Non-pigmented ciliary epithelial cell (primary cell): ENCODE results near the gene RGS7.
"Not testable (repeated sequence)": the region's sequence is repeated elsewhere in the genome, so short reads cannot be mapped to it uniquely, and the experiment has no call there.

Source experiments
- DNase-seq: peaks from one replicate; pipeline ENCODE4 v3.0.0-alpha.2; 2010; ENCODE audit warnings: low read depth

Gene RGS7

DNA sequence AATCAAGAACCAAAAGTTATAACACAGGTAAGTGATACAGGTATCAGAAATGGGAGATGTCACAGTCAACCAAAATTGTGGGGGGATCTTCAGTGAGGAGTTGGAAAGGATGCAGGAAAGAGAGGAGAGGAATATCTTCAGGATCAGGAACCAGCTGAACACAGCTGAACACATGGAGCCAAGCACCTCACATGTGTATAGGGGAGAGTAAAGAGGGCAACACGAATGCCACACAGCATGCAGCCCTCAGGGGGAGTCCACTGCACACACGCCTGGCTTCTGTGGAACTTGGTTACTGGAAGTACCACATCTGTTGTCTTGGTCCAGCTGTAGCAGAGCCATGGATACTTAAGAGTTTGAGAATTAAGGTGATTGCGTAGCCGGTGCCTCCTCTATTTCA, 218.8 kb downstream of the RGS7 start:
- no peak for DNase-seq

DNA sequence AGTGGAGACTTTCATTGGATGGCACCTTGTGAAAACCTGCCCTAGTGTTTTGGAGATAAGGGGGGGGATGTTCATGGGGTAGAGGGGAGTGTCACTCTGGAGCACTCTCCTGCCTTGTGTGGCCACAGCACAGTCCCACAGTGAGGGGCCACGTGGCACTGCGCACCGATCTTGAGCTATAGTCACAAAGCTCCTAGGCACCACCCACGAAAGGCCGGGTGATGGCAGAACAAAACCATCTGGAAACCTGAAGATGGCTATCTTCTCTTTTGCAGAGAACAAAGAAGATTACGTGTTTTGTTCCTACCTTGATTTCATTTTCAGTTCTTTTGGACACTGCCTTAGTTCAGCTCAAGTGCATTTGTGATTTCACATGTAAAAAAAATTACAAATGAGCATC, 220.6 kb downstream of the RGS7 start:
- no peak for DNase-seq

DNA sequence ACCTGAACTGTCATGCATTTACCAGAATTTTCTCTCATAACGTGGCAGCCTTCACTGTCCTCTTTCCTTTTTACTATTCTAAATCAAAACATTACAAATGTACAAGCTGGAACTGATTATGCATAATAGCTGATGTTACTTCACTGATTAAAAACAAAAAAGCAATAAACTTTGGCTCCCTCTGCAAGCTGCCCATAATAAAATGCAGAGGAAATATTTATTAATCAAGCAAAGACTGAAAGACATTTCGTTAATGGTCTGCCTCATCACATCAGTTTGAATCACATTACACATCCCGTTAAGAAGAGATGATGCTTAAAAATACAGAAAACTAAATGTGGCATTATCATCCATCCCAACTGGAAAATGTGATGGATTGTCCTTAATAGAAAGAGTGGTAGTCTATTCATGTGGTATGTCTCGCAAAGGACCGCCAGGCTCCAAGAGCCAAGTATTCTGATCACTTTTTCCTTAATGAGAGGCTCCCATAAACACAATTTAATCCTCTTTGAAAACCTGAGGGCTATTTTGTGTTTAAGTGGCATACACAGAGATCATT, 225.3 kb downstream of the RGS7 start:
- DNase-seq: no peak

GRCh38 chr1:241130881-241131280, 226.1 kb downstream of the RGS7 start:
- no peak for DNase-seq

DNA sequence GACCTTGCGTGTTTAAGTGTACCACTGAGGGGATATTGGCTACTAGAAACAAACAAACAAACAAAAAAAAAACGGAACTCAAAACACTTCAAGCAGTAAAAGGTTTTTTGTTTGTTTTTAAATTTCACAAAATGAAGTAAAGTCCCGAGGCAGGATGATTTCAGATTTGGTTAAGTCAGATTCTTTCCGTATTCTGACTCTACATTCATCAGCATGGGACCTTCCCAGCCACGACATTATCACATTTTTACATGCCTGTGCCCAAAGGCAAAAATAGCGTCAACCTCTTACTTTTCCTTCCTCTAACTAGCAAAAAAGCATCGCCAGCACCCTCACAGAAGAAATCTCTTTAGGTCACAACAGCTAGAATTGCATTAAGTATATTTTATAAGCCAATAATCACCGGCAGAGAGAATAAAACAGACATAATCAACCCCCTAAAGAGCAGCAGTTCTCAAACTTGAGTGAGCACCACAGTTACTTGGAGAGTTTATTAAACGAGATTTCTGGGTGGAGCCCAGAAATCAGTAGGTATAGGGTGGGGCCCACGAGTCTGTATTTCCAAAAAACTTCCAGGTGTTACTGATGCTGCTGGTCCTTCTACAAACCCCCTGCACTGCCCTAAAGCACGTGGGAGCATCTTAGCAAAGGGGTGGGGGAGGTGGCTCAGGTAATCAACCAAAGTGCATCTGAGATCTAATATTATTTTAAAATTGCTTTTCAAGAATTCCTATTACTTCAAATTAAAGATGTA, 227.6 kb downstream of the RGS7 start:
- no peak for DNase-seq

DNA sequence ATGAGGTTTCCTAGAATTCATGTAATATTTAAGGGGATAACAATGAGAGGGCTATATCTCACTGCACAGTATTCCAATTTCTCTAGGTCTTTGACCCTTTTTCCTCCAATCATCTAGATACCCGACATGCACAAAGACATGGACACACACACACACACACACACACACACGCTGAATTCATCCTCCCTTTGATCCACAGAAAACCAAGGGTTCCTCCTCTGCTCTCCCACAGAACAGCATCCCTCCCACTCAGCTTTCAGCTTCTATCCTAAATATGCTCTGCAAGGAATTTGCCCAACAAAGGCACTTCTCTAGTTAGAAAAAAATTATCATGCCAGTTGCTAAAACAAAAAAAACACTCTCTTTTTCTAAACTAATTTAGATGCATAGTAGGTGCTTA, 231.7 kb downstream of the RGS7 start:
- no peak for DNase-seq

- DNase-seq: no peak
Measured at GRCh38 chr1:241118049-241118448, 239.0 kb downstream of the RGS7 start.

GRCh38 chr1:241115784-241116183, 241.2 kb downstream of the RGS7 start:
- DNase-seq: no peak

- DNase-seq: no peak
Measured at GRCh38 chr1:241114699-241115233, 242.2 kb downstream of the RGS7 start.

- DNase-seq: no peak
Measured at GRCh38 chr1:241113557-241113956, 243.4 kb downstream of the RGS7 start.

GRCh38 chr1:241109039-241109438, 248.0 kb downstream of the RGS7 start:
- DNase-seq: no peak

- no peak for DNase-seq
Measured at GRCh38 chr1:241105147-241105546, 251.9 kb downstream of the RGS7 start.

- DNase-seq: no peak
Measured at GRCh38 chr1:241102664-241103063, 254.3 kb downstream of the RGS7 start.

DNA sequence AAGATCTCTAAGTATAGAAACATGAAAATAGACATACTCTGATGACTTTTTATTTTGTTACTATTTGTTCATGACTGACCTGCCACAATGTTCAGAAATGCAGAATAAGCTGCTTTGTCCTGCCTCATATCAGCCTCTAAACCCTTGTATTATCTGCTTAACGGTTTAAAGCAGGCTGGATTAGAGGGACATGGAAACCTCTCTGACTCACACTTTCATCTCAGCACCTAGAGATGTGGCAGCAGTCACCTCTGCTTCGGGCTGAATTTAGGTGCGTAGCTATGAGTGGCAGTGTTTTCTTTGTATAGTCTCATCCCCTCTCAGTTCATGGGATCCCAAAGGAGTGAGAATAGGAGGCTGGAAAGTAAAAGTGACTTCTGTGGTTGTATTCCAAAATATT, 255.4 kb downstream of the RGS7 start:
- DNase-seq: no peak

DNA sequence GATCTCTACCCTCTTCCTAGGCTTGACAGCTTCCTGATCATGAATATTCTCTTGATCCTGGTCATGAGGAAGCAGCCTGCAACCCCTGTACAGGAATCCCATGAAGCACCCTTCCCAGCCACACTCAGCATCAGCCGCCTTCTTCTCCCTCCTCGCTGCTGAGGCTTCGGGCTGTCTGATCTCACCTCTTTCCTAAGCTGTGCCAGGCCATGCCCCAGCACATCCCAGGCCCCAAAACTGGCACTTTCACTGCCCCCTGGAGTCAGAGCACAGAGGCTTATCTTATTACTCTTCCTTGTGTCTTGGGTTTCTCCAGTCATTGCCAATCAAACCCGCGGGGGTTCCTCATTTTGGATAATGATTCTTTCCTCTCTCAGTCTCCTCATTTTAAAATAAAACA, 259.5 kb downstream of the RGS7 start:
- DNase-seq: no peak

DNA sequence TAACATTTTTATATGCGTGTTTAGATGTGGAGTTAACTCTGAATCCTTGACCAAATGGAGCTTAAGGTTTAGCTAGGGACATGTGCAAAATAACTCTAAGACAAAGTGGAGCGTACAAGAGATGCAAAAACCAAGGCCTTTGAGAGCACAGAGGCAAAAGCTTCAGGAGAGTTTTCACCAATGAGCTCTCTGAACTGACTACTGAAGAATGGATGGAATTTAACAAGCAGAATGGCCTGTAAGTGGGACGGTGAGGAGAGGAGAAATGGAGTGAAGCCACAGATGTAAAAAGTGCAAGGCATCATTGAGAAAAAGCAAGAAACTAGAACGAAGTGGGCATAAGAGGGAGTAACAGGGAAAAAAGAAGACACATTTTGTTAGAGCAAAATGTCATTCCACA, 260.0 kb downstream of the RGS7 start:
- no peak for DNase-seq

GRCh38 chr1:241095847-241096246, 261.2 kb downstream of the RGS7 start:
- no peak for DNase-seq

GRCh38 chr1:241090798-241091197, 266.2 kb downstream of the RGS7 start:
- no peak for DNase-seq

DNA sequence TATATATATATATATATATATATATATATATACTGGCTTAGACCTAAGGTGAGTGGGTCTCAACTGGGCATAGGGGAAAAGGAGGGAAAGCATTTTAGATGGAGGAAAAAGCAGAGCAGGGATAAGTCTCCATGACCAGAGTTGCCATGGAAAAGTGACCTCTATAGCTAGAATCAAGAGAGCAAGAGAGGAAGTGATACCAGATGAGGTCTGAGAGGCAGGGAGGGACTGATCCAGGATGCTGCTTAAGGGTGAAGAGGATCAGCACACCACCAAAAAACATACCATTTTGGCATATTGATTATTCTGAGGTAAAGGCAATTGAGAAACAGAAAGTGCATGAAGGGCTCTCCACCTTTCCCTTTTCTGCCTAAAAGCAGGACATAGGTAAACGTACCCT, 267.9 kb downstream of the RGS7 start:
- DNase-seq: not testable (repeated sequence)

DNA sequence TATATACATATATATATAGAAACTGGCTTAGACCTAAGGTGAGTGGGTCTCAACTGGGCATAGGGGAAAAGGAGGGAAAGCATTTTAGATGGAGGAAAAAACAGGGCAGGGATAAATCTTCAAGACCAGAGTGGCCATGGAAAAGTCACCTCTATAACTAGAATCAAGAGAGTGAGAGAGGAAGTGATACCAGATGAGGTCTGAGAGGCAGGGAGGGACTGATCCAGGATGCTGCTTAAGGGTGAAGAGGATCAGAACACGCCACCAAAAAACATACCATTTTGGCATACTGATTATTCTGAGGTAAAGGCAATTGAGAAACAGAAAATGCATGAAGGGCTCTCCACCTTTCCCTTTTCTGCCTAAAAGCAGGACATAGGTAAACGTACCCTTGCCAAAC, 268.9 kb downstream of the RGS7 start:
- not testable (repeated sequence) for DNase-seq

DNA sequence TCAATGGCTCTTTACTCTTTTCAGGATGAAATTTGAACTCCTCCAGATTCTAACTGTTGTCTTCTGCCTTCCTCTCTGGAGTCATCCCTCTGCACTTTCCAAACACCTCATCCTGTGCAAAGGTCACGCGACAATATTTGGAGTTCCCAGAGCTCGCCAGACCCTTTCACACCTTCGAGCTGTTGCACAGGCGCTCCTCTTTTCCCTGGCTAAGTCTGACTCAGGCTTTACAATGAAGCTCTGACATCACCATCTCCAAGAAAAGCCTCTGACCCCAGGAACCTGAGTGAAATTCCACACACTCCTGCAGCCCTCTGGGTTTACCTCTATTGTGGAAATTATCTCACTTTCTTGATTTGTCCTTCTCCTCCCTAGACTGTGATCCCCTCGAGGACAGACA, 270.3 kb downstream of the RGS7 start:
- no peak for DNase-seq

GRCh38 chr1:241083285-241083684, 273.7 kb downstream of the RGS7 start:
- DNase-seq: no peak

- DNase-seq: no peak
Measured at GRCh38 chr1:241081473-241081872, 275.5 kb downstream of the RGS7 start.

DNA sequence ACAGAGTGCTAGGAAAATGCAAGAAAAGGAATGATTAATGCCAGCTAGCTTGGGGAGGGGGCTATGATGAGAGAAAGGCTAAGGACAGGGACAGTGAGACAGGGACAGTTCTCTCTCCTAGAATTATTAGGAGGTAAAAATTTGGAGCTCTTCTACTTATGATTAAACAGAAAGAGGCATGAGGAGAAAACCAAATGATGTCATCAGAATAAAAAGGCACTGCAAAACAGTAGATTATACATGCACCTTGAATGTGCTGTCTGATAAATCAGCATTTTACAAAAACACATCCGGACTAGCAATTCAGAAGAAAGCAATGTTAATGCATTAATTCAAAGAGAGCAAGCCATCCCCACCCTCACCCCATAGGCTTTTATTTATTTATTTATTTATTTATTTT, 277.5 kb downstream of the RGS7 start:
- DNase-seq: no peak
